IMR-90 (cell line): Measurements from ENCODE around the gene UBE2G1. TPM values are rescaled to one million over a fixed set of nuclear protein-coding genes. Genes with fewer than 3 reads are reported as not detected.

Source experiments
- ATAC-seq: fragments of 200-7000 bp; cut with Tn5 transposase; 2 replicates; pipeline ENCODE4 v1.9.1; 2020; ENCODE audit warnings: low read depth, mild to moderate bottlenecking, moderate library complexity
- BruUV-seq: library from RNA; stranded (reverse); fragments of 400-500 nt; replicated peaks from 2 replicates; lab custom pipeline; 2021; lab: Mats Ljungman, UMichigan
- CTCF ChIA-PET: fragments of 300-600 bp; formaldehyde crosslinking; extraction: SDS; loops from one replicate; lab custom pipeline; 2021; ENCODE audit warnings: antibody characterized with exemption; lab: Yijun Ruan, JAX
- POLR2A ChIA-PET: fragments of 300-600 bp; sonication (Branson Sonifier 250); formaldehyde crosslinking; loops from one replicate; lab custom pipeline; 2022; ENCODE audit warnings: antibody characterized with exemption; ENCODE audit not compliant: unreplicated experiment; lab: Charles Lee
- DNase-seq: peaks from one replicate; pipeline ENCODE4 v3.0.0; 2013
- H2AFZ ChIP-seq: replicated peaks from 2 replicates; pipeline ENCODE3; 2013; ENCODE audit warnings: low read length, mild to moderate bottlenecking; ENCODE audit not compliant: poor library complexity
- H2AK5ac ChIP-seq: 2 replicates; pipeline ENCODE4 v1.6.1; 2013; ENCODE audit warnings: low read depth, low read length, inconsistent platforms
- H2AK9ac ChIP-seq: replicated peaks from 2 replicates; pipeline ENCODE3; 2013; ENCODE audit warnings: mild to moderate bottlenecking, low read depth, low read length, moderate library complexity; ENCODE audit not compliant: poor library complexity
- H2BK120ac ChIP-seq: 2 replicates; pipeline ENCODE4 v1.6.1; 2013; ENCODE audit warnings: low read depth, low read length, inconsistent platforms
- H2BK15ac ChIP-seq: 3 replicates; pipeline ENCODE4 v1.6.1; 2013; ENCODE audit warnings: low read depth, low read length, inconsistent platforms
- H2BK20ac ChIP-seq: 2 replicates; pipeline ENCODE4 v1.6.1; 2013; ENCODE audit warnings: low read depth, mild to moderate bottlenecking, inconsistent platforms, low read length, moderate library complexity
- H2BK5ac ChIP-seq: 2 replicates; pipeline ENCODE4 v1.6.1; 2013; ENCODE audit warnings: mild to moderate bottlenecking, low read depth, low read length, inconsistent platforms; ENCODE audit not compliant: poor library complexity, severe bottlenecking
- H3K14ac ChIP-seq: replicated peaks from 2 replicates; pipeline ENCODE4 v1.6.1; 2013; ENCODE audit warnings: low read depth, low read length, inconsistent platforms
- H3K18ac ChIP-seq: 2 replicates; pipeline ENCODE4 v1.6.1; 2013; ENCODE audit warnings: low read depth, low read length, control low read depth
- H3K23ac ChIP-seq: 2 replicates; pipeline ENCODE4 v1.6.1; 2013; ENCODE audit warnings: low read depth, low read length, inconsistent platforms
- H3K27ac ChIP-seq: 2 replicates; pipeline ENCODE4 v1.5.1; 2013; ENCODE audit warnings: mild to moderate bottlenecking, control low read depth, low read length; ENCODE audit not compliant: insufficient read depth
- H3K27me3 ChIP-seq: 2 replicates; pipeline ENCODE4 v1.6.1; 2013; ENCODE audit warnings: low read length; ENCODE audit not compliant: control insufficient read depth, insufficient read depth
- H3K36me3 ChIP-seq: 2 replicates; pipeline ENCODE4 v1.6.1; 2013; ENCODE audit warnings: low read length, mixed read lengths; ENCODE audit not compliant: control insufficient read depth, insufficient read depth
- H3K4ac ChIP-seq: 2 replicates; pipeline ENCODE4 v1.6.1; 2013; ENCODE audit warnings: low read depth, low read length, inconsistent platforms
- H3K4me1 ChIP-seq: 2 replicates; pipeline ENCODE4 v1.6.1; 2013; ENCODE audit warnings: low read length, mixed read lengths; ENCODE audit not compliant: control insufficient read depth, insufficient read depth
- H3K4me2 ChIP-seq: 2 replicates; pipeline ENCODE4 v1.6.1; 2013; ENCODE audit warnings: low read depth, mild to moderate bottlenecking, control low read depth, low read length, moderate library complexity
- H3K4me3 ChIP-seq: 2 replicates; pipeline ENCODE4 v1.5.1; 2013; ENCODE audit warnings: low read depth, mild to moderate bottlenecking, control low read depth, low read length, moderate library complexity; ENCODE audit not compliant: insufficient read depth
- H3K56ac ChIP-seq: 2 replicates; pipeline ENCODE4 v1.6.1; 2013; ENCODE audit warnings: low read length, inconsistent platforms; ENCODE audit not compliant: insufficient read depth; ENCODE audit errors: extremely low read depth
- H3K79me1 ChIP-seq, 2 experiments: 2 replicates each; pipeline ENCODE4 v1.6.1; 2013; ENCODE audit warnings: low read length in 2 of 2, inconsistent platforms in 1 of 2, low read depth in 1 of 2
- H3K9ac ChIP-seq: 2 replicates; pipeline ENCODE4 v1.6.1; 2013; ENCODE audit warnings: low read depth, low read length, control low read depth
- H3K9me1 ChIP-seq: 2 replicates; pipeline ENCODE4 v1.6.1; 2013; ENCODE audit warnings: low read length, inconsistent platforms; ENCODE audit not compliant: insufficient read depth
- H3K9me3 ChIP-seq: 2 replicates; pipeline ENCODE4 v1.6.1; 2013; ENCODE audit warnings: low read length; ENCODE audit not compliant: control insufficient read depth, insufficient read depth
- H4K20me1 ChIP-seq: 2 replicates; pipeline ENCODE4 v1.6.1; 2013; ENCODE audit warnings: low read length, inconsistent platforms; ENCODE audit not compliant: insufficient read depth
- H4K5ac ChIP-seq: 2 replicates; pipeline ENCODE4 v1.6.1; 2013; ENCODE audit warnings: mild to moderate bottlenecking, low read depth, low read length, control low read depth
- H4K8ac ChIP-seq, 2 experiments: 2 replicates each; pipeline ENCODE4 v1.6.1; 2013; ENCODE audit warnings: low read depth in 2 of 2, low read length in 2 of 2, control low read depth in 1 of 2, inconsistent platforms in 1 of 2
- H4K91ac ChIP-seq: 2 replicates; pipeline ENCODE4 v1.6.1; 2013; ENCODE audit warnings: low read depth, low read length, inconsistent platforms; ENCODE audit not compliant: insufficient read depth
- BHLHE40 ChIP-seq: fragments of 150-350 bp; IDR thresholded peaks from 2 replicates; pipeline ENCODE4 v1.6.1; 2016; ENCODE audit warnings: mild to moderate bottlenecking, low read depth, low read length
- CEBPB ChIP-seq: IDR thresholded peaks from 2 replicates; pipeline ENCODE4 v1.6.1; 2012; ENCODE audit warnings: low read depth, low read length, improper control_type of control experiment
- CHD1 ChIP-seq: IDR thresholded peaks from 2 replicates; pipeline ENCODE4 v1.6.1; 2012; ENCODE audit warnings: low read depth, low read length, improper control_type of control experiment
- CTCF ChIP-seq: conservative IDR thresholded peaks from 2 replicates; pipeline ENCODE4 v1.5.1; 2012; ENCODE audit warnings: mild to moderate bottlenecking, low read depth, low read length, improper control_type of control experiment
- ELK1 ChIP-seq: fragments of 150-350 bp; IDR thresholded peaks from 2 replicates; pipeline ENCODE4 v1.6.1; 2016; ENCODE audit warnings: low read depth, mild to moderate bottlenecking, low read length, moderate library complexity, borderline replicate concordance
- FOS ChIP-seq: fragments of 150-350 bp; IDR thresholded peaks from 2 replicates; pipeline ENCODE4 v1.6.1; 2016; ENCODE audit warnings: low read depth, low read length
- MAFK ChIP-seq: IDR thresholded peaks from 2 replicates; pipeline ENCODE4 v1.6.1; 2012; ENCODE audit warnings: low read depth, low read length, improper control_type of control experiment
- MAZ ChIP-seq: IDR thresholded peaks from 2 replicates; pipeline ENCODE4 v1.6.1; 2012; ENCODE audit warnings: low read depth, mild to moderate bottlenecking, low read length, improper control_type of control experiment, moderate library complexity, borderline replicate concordance
- MXI1 ChIP-seq: IDR thresholded peaks from 2 replicates; pipeline ENCODE4 v1.6.1; 2012; ENCODE audit warnings: low read depth, mild to moderate bottlenecking, low read length, moderate library complexity, borderline replicate concordance
- NFE2L2 ChIP-seq: fragments of 150-350 bp; IDR thresholded peaks from 2 replicates; pipeline ENCODE4 v1.6.1; 2016; ENCODE audit warnings: low read depth, mild to moderate bottlenecking, low read length
- POLR2A ChIP-seq: IDR thresholded peaks from 2 replicates; pipeline ENCODE4 v1.6.1; 2012; ENCODE audit warnings: mild to moderate bottlenecking, low read depth, low read length
- RAD21 ChIP-seq: IDR thresholded peaks from 2 replicates; pipeline ENCODE4 v1.6.1; 2012; ENCODE audit warnings: low read length, improper control_type of control experiment
- RCOR1 ChIP-seq: IDR thresholded peaks from 2 replicates; pipeline ENCODE4 v1.6.1; 2012; ENCODE audit warnings: mild to moderate bottlenecking, low read length, improper control_type of control experiment; ENCODE audit not compliant: insufficient replicate concordance
- RFX5 ChIP-seq: IDR thresholded peaks from 2 replicates; pipeline ENCODE4 v1.8.0; 2012; ENCODE audit warnings: low read depth, mild to moderate bottlenecking, low read length, moderate library complexity
- SMC3 ChIP-seq: fragments of 150-350 bp; IDR thresholded peaks from 2 replicates; pipeline ENCODE4 v1.6.1; 2016; ENCODE audit warnings: low read depth, mild to moderate bottlenecking, antibody characterized with exemption, low read length, moderate library complexity
- USF2 ChIP-seq: fragments of 150-350 bp; IDR thresholded peaks from 2 replicates; pipeline ENCODE4 v1.6.1; 2017; ENCODE audit warnings: mild to moderate bottlenecking, antibody characterized with exemption, low read length, low read depth
- WGBS, 2 experiments: methylation state at CpG; one replicate each; pipeline versions ENCODE4 v1.1.5 to v1.1.7; 2013; ENCODE audit warnings: missing lambda C conversion rate in 2 of 2; ENCODE audit not compliant: insufficient read length in 1 of 2; ENCODE audit errors: extremely low coverage in 2 of 2; 5-methylcytosine and 5-hydroxymethylcytosine counted together
- dilution Hi-C: fragments of 300-500 bp; cut with HindIII; formaldehyde crosslinking; loops from one replicate; pipeline ENCODE4 v1.14.3; 2018; ENCODE audit warnings: low sequenced_read_pairs; ENCODE audit not compliant: unreplicated experiment
- in situ Hi-C: fragments of 300-500 bp; cut with MboI; formaldehyde crosslinking; loops from 3 replicates; pipeline ENCODE4 v1.14.3; 2019; ENCODE audit warnings: low sequenced_read_pairs, inconsistent platforms, mixed read lengths
- intact Hi-C: fragments of 100-400 bp; cut with micrococcal nuclease; formaldehyde crosslinking; loops from 2 replicates; pipeline ENCODE4 v1.10.0; 2022
- polyA plus RNA-seq, 3 experiments: library from polyadenylated mRNA; depleted of rRNA; stranded (reverse); fragments of >200 nt; gene quantifications; 2 replicates each; pipeline ENCODE4 v1.2.3, GENCODE V29; 2012; ENCODE audit warnings: low replicate concordance in 1 of 3
- total RNA-seq: library from RNA; depleted of rRNA; stranded (reverse); fragments of >200 nt; gene quantifications from 2 replicates; pipeline ENCODE4 v1.2.3, GENCODE V29; 2012

Gene UBE2G1
- total and polyA plus RNA-seq, 2 of the 4 experiments (the other 2 are of a cell fraction), result 26.3 to 26.6 TPM

GRCh38 chr17:4258867-4259266 is 107.6 kb downstream of the UBE2G1 start:
- Histone ChIP-seq H3K4ac (no peak overlapping the region), H3K4me3 (no peak overlapping the region), H2BK15ac (no peak overlapping the region), H2AK5ac (no peak overlapping the region), H4K20me1 (peaks cover 57% of the 10 kb centered on the region), H3K4me2 (no peak overlapping the region), H3K23ac (no peak overlapping the region), H4K5ac (no peak overlapping the region), H2AFZ (no peak overlapping the region), H3K4me1 (peaks cover 2% of the 10 kb centered on the region), H3K36me3 (peaks cover 4% of the 10 kb centered on the region), H2BK5ac (no peak overlapping the region), H3K9ac (no peak overlapping the region), H3K79me1 (peaks cover 21 to 71% of the 10 kb centered on the region in 2 experiments), H3K18ac (no peak overlapping the region), H3K27me3 (no peaks in the 10 kb centered on the region), H2BK120ac (no peak overlapping the region), H3K9me3 (peaks cover 5% of the 10 kb centered on the region), H3K9me1 (peaks cover 14% of the 10 kb centered on the region), H2AK9ac (no peak overlapping the region), H3K56ac (no peak overlapping the region), H3K27ac (no peak overlapping the region), H2BK20ac (no peak overlapping the region), H4K91ac (no peak overlapping the region), H3K14ac (no peak overlapping the region), H4K8ac (no peak overlapping the region)
- no peak for TF ChIP-seq MAZ
- no peak for TF ChIP-seq CTCF
- TF ChIP-seq RCOR1, result no peak
- no peak for TF ChIP-seq POLR2A
- TF ChIP-seq CHD1, result no peak
- no peak for TF ChIP-seq RFX5
- no peak for TF ChIP-seq USF2
- no peak for TF ChIP-seq RAD21
- no peak for TF ChIP-seq FOS
- TF ChIP-seq SMC3, result no peak
- TF ChIP-seq NFE2L2, result no peak
- TF ChIP-seq BHLHE40, result no peak
- no peak for TF ChIP-seq ELK1
- TF ChIP-seq CEBPB, result no peak
- TF ChIP-seq MAFK, result no peak
- no peak for TF ChIP-seq MXI1
- POLR2A ChIA-PET, result no interaction called here
- DNase-seq, result no peak
- in situ Hi-C loops, result no loop called here
- no CpG with 5 or more reads among the region's 3 CpGs for WGBS, 2 experiments
- BruUV-seq, result no TSS peak
- CTCF ChIA-PET, result no interaction called here
- dilution Hi-C loops, result no loop called here
- no peak for ATAC-seq
- intact Hi-C loops, result no loop called here
